CD4-positive, alpha-beta T cell treated with Interleukin-15 for 4 hours (primary cell): ENCODE measurements around the gene TPRG1.

Source experiments
- DNase-seq: peaks from one replicate; pipeline ENCODE4 v3.0.0-alpha.2; 2020; ENCODE audit warnings: low spot score

Gene TPRG1

GRCh38 chr3:189166321-189166720 lies 5.5 kb upstream of the TPRG1 start:
- DNase-seq: no peak

GRCh38 chr3:189167027-189167766 lies 4.6 kb upstream of the TPRG1 start:
- no peak for DNase-seq

GRCh38 chr3:189168711-189169110 lies 3.1 kb upstream of the TPRG1 start:
- no peak for DNase-seq

GRCh38 chr3:189169728-189170127 lies 2.0 kb upstream of the TPRG1 start:
- no peak for DNase-seq

- DNase-seq: no peak
Observed at GRCh38 chr3:189170559-189170958, 1.2 kb upstream of the TPRG1 start.

GRCh38 chr3:189172668-189173419 lies 1.1 kb downstream of the TPRG1 start:
- DNase-seq: no peak

GRCh38 chr3:189184566-189184965 lies 12.8 kb downstream of the TPRG1 start:
- no peak for DNase-seq

GRCh38 chr3:189186101-189186500 lies 14.3 kb downstream of the TPRG1 start:
- DNase-seq: no peak

- DNase-seq: no peak
Observed at GRCh38 chr3:189188466-189188865, 16.7 kb downstream of the TPRG1 start.

- no peak for DNase-seq
Observed at GRCh38 chr3:189192725-189193124, 21.0 kb downstream of the TPRG1 start.

GRCh38 chr3:189195302-189195701 lies 23.5 kb downstream of the TPRG1 start:
- DNase-seq: no peak

- DNase-seq: no peak
Observed at GRCh38 chr3:189202106-189202505, 30.3 kb downstream of the TPRG1 start.

GRCh38 chr3:189202583-189202982 lies 30.8 kb downstream of the TPRG1 start:
- no peak for DNase-seq

- no peak for DNase-seq
Observed at GRCh38 chr3:189204167-189204866, 32.5 kb downstream of the TPRG1 start.

GRCh38 chr3:189204937-189205336 lies 33.2 kb downstream of the TPRG1 start:
- DNase-seq: no peak

- no peak for DNase-seq
Observed at GRCh38 chr3:189210251-189210770, 38.5 kb downstream of the TPRG1 start.

- DNase-seq: no peak
Observed at GRCh38 chr3:189212681-189213080, 40.9 kb downstream of the TPRG1 start.

- DNase-seq: no peak
Observed at GRCh38 chr3:189214651-189215050, 42.9 kb downstream of the TPRG1 start.

- DNase-seq: no peak
Observed at GRCh38 chr3:189222927-189223636, 51.3 kb downstream of the TPRG1 start.

- DNase-seq: no peak
Observed at GRCh38 chr3:189225431-189225830, 53.7 kb downstream of the TPRG1 start.

GRCh38 chr3:189227249-189227648 lies 55.5 kb downstream of the TPRG1 start:
- no peak for DNase-seq

GRCh38 chr3:189229196-189229828 lies 57.5 kb downstream of the TPRG1 start:
- no peak for DNase-seq
